ENCODE results near the gene E2F2.

- TF ChIP-seq CTCF (conservative IDR thresholded peaks at IDR 0.05; ENCODE audit: low read depth, low read length), result no peak
- TF ChIP-seq NFE2L2 (IDR thresholded peaks at IDR 0.05; ENCODE audit: low read depth, low read length), result no peak
- TF ChIP-seq POLR2A (IDR thresholded peaks at IDR 0.05; ENCODE audit: low read depth, low read length), result no peak
- TF ChIP-seq RFX5 (IDR thresholded peaks at IDR 0.05; ENCODE audit: low read depth, low read length), result no peak
- no peak for TF ChIP-seq USF2 (IDR thresholded peaks at IDR 0.05; ENCODE audit: low read depth, low read length)
- TF ChIP-seq BHLHE40 (IDR thresholded peaks at IDR 0.05; ENCODE audit: low read depth, low read length), result no peak
- TF ChIP-seq RCOR1 (IDR thresholded peaks at IDR 0.05; ENCODE audit: insufficient replicate concordance, low read length), result no peak
- no peak for TF ChIP-seq RAD21 (IDR thresholded peaks at IDR 0.05; ENCODE audit: low read length)
- TF ChIP-seq MAZ (IDR thresholded peaks at IDR 0.05; ENCODE audit: borderline replicate concordance, low read depth, low read length), result no peak
- no peak for TF ChIP-seq MAFK (IDR thresholded peaks at IDR 0.05; ENCODE audit: low read depth, low read length)
- no peak for TF ChIP-seq ELK1 (IDR thresholded peaks at IDR 0.05; ENCODE audit: borderline replicate concordance, low read depth, low read length)
Measured at GRCh38 chr1:23469372-23469982, 61.6 kb downstream of the E2F2 start.

All from IMR-90 (cell line).